ENCODE results near the gene ZFYVE28.

Gene ZFYVE28

GRCh38 chr4:2327579-2327978, 90.9 kb downstream of the ZFYVE28 start:
- Mint-ChIP-seq H3K4me1 (ENCODE audit: low read depth in 2 of 2) (peaks cover 0 to 3% of the 10 kb centered on the region in 2 donors), H3K9me3 (peaks cover 0 to 7% of the 10 kb centered on the region in 2 donors), H3K27ac (no peak overlapping the region), H3K4me3 (no peak overlapping the region), H3K27me3 (no peaks in the 10 kb centered on the region), H3K36me3 (ENCODE audit: insufficient read depth) (peaks cover 3% of the 10 kb centered on the region)
- ATAC-seq (replicated peaks) (no peak), DNase-seq (no peak)

- no peaks in the 10 kb centered on the region for H3K27me3 Mint-ChIP-seq
- H3K4me3 Mint-ChIP-seq, result no peak overlapping the region
- no peak overlapping the region for H3K27ac Mint-ChIP-seq
- H3K9me3 Mint-ChIP-seq, result peaks cover 0 to 7% of the 10 kb centered on the region in 2 donors
- H3K4me1 Mint-ChIP-seq (ENCODE audit: low read depth in 2 of 2), result peaks cover 10 to 15% of the 10 kb centered on the region in 2 donors
- ATAC-seq (replicated peaks), result no peak
- peaks cover 12% of the 10 kb centered on the region for H3K36me3 Mint-ChIP-seq (ENCODE audit: insufficient read depth)
- no peak for DNase-seq
Measured at GRCh38 chr4:2324891-2325290, 93.6 kb downstream of the ZFYVE28 start.

- Mint-ChIP-seq H3K27me3 (no peaks in the 10 kb centered on the region), H3K9me3 (peaks cover 0 to 4% of the 10 kb centered on the region in 2 donors)
Measured at GRCh38 chr4:2322841-2323240, 95.6 kb downstream of the ZFYVE28 start.

GRCh38 chr4:2322227-2322626, 96.2 kb downstream of the ZFYVE28 start:
- Mint-ChIP-seq H3K27ac (no peak overlapping the region), H3K4me1 (ENCODE audit: low read depth in 2 of 2) (peaks cover 10 to 15% of the 10 kb centered on the region in 2 donors), H3K36me3 (ENCODE audit: insufficient read depth) (peaks cover 12% of the 10 kb centered on the region), H3K27me3 (no peaks in the 10 kb centered on the region), H3K4me3 (no peak overlapping the region), H3K9me3 (peaks cover 0 to 4% of the 10 kb centered on the region in 2 donors)
- no peak for ATAC-seq (replicated peaks)
- DNase-seq, result no peak

More at GRCh38 chr4:2322841-2323240, 95.6 kb downstream of the ZFYVE28 start:
- Mint-ChIP-seq H3K27ac (no peak overlapping the region), H3K4me3 (no peak overlapping the region), H3K36me3 (ENCODE audit: insufficient read depth) (peaks cover 12% of the 10 kb centered on the region), H3K4me1 (ENCODE audit: low read depth in 2 of 2) (peaks cover 10 to 15% of the 10 kb centered on the region in 2 donors)
- DNase-seq (no peak), ATAC-seq (replicated peaks) (no peak)

- Mint-ChIP-seq H3K4me3 (peak overlapping the region; percentile 36 to 68), H3K27me3 (no peaks in the 10 kb centered on the region), H3K9me3 (peaks cover 0 to 4% of the 10 kb centered on the region in 2 donors), H3K27ac (peak overlapping the region; percentile 59 to 84), H3K4me1 (ENCODE audit: low read depth in 2 of 2) (peaks cover 10 to 15% of the 10 kb centered on the region in 2 donors), H3K36me3 (ENCODE audit: insufficient read depth) (peaks cover 12% of the 10 kb centered on the region)
- no peak for DNase-seq
- ATAC-seq (replicated peaks), result no peak
Measured at GRCh38 chr4:2321279-2322196, 96.9 kb downstream of the ZFYVE28 start.

DNA sequence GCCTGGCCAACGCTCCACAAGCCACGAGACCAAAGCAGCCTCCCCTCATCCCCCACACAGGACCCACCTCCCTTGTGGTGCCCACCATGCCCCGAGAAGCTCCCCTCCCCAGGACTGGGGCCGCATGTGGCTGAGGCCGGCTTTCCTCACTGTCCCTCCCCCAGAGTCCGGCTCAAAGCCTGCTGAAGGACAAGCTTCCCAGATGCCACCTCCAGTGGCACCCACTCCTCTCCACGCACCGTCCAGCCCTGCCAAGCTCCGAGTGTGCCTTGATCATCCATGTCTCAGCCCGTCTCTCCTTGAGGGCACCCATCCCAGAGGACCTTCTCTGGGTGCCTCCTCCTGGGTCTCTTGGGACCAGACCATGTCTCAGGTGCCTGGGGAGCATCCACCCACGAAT, 97.7 kb downstream of the ZFYVE28 start:
- peak overlapping the region; percentile 59 to 84 for H3K27ac Mint-ChIP-seq
- no peak for ATAC-seq (replicated peaks)
- DNase-seq, result no peak

DNA sequence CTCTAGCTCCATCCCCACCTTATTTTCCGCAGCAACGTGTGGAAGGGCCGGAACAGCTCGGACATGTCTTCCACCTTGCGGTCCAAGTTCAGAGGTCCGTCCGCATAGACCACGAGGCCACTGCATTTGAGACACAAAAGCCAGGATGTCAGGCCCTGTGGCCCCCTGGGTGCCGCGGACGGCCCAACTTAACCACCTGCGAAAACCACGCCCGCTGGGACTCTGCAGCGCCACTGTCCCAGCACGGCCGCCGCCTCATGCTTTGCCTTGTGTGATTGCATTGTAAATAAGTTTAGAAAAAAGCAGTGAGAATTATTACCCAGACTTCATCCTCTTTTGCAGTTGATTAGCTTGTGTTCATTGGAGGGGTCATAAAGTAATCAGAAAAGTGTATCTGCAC, 98.3 kb downstream of the ZFYVE28 start:
- H3K27me3 Mint-ChIP-seq, result no peaks in the 10 kb centered on the region
- ATAC-seq (replicated peaks) (peak; percentile 95), DNase-seq (peak; percentile 31 to 39 (median 36))
- peak overlapping the region; percentile 52 to 68 for H3K4me3 Mint-ChIP-seq
- H3K36me3 Mint-ChIP-seq (ENCODE audit: insufficient read depth), result peaks cover 12% of the 10 kb centered on the region
- peak overlapping the region; percentile 59 to 84 for H3K27ac Mint-ChIP-seq
- H3K9me3 Mint-ChIP-seq, result peaks cover 0 to 4% of the 10 kb centered on the region in 2 donors
- H3K4me1 Mint-ChIP-seq (ENCODE audit: low read depth in 2 of 2), result peaks cover 10 to 15% of the 10 kb centered on the region in 2 donors

More for the DNA sequence above, 97.7 kb downstream of the ZFYVE28 start:
- Mint-ChIP-seq H3K9me3 (peaks cover 0 to 4% of the 10 kb centered on the region in 2 donors), H3K4me1 (ENCODE audit: low read depth in 2 of 2) (peaks cover 10 to 15% of the 10 kb centered on the region in 2 donors), H3K36me3 (ENCODE audit: insufficient read depth) (peaks cover 12% of the 10 kb centered on the region), H3K27me3 (no peaks in the 10 kb centered on the region), H3K4me3 (peak overlapping the region; percentile 36 to 68)

GRCh38 chr4:2318885-2319284, 99.6 kb downstream of the ZFYVE28 start:
- Mint-ChIP-seq H3K27me3 (no peaks in the 10 kb centered on the region), H3K4me3 (no peak overlapping the region), H3K27ac (peak overlapping the region in 1 of 2 donors; percentile 67), H3K36me3 (ENCODE audit: insufficient read depth) (peaks cover 11% of the 10 kb centered on the region), H3K4me1 (ENCODE audit: low read depth in 2 of 2) (peaks cover 10 to 15% of the 10 kb centered on the region in 2 donors), H3K9me3 (peaks cover 0 to 1% of the 10 kb centered on the region in 2 donors)
- no peak for ATAC-seq (replicated peaks)
- DNase-seq, result no peak

GRCh38 chr4:2318476-2318875, 100.0 kb downstream of the ZFYVE28 start:
- DNase-seq, result no peak
- Mint-ChIP-seq H3K36me3 (ENCODE audit: insufficient read depth) (peaks cover 9% of the 10 kb centered on the region), H3K4me3 (no peak overlapping the region), H3K27me3 (no peaks in the 10 kb centered on the region), H3K27ac (peak overlapping the region in 1 of 2 donors; percentile 41), H3K9me3 (no peaks in the 10 kb centered on the region), H3K4me1 (ENCODE audit: low read depth in 2 of 2) (peaks cover 10 to 15% of the 10 kb centered on the region in 2 donors)
- ATAC-seq (replicated peaks), result no peak

GRCh38 chr4:2313366-2313765, 105.1 kb downstream of the ZFYVE28 start:
- Mint-ChIP-seq H3K9me3 (no peaks in the 10 kb centered on the region), H3K4me1 (ENCODE audit: low read depth in 2 of 2) (peaks cover 1 to 5% of the 10 kb centered on the region in 2 donors), H3K27me3 (no peaks in the 10 kb centered on the region), H3K27ac (no peak overlapping the region), H3K4me3 (no peak overlapping the region), H3K36me3 (ENCODE audit: insufficient read depth) (peaks cover 6% of the 10 kb centered on the region)
- DNase-seq (no peak), ATAC-seq (replicated peaks) (no peak)

GRCh38 chr4:2306773-2307410, 111.6 kb downstream of the ZFYVE28 start:
- DNase-seq (no peak), ATAC-seq (replicated peaks) (no peak)
- Mint-ChIP-seq H3K27ac (peak overlapping the region in 1 of 2 donors; percentile 59), H3K4me3 (no peak overlapping the region), H3K9me3 (no peaks in the 10 kb centered on the region), H3K27me3 (no peaks in the 10 kb centered on the region), H3K4me1 (ENCODE audit: low read depth in 2 of 2) (peaks cover 1 to 9% of the 10 kb centered on the region in 2 donors), H3K36me3 (ENCODE audit: insufficient read depth) (peaks cover 6% of the 10 kb centered on the region)

- DNase-seq (no peak), ATAC-seq (replicated peaks) (no peak)
- no peak overlapping the region for H3K4me3 Mint-ChIP-seq
- H3K36me3 Mint-ChIP-seq (ENCODE audit: insufficient read depth), result peaks cover 6% of the 10 kb centered on the region
- H3K4me1 Mint-ChIP-seq (ENCODE audit: low read depth in 2 of 2), result peaks cover 1 to 9% of the 10 kb centered on the region in 2 donors
- no peaks in the 10 kb centered on the region for H3K9me3 Mint-ChIP-seq
- no peak overlapping the region for H3K27ac Mint-ChIP-seq
- no peaks in the 10 kb centered on the region for H3K27me3 Mint-ChIP-seq
Measured at GRCh38 chr4:2305766-2306501, 112.5 kb downstream of the ZFYVE28 start.
